GM21390 (cell line): ENCODE results near the gene ARF5.

Experiments
- ATAC-seq: cut with Tn5 transposase; IDR thresholded peaks from one replicate; pipeline ENCODE4 v1.9.1; 2021; ENCODE audit not compliant: unreplicated experiment

The ARF5 gene

GRCh38 chr7:127635659-127636285 lies 47.6 kb downstream of the ARF5 start:
- ATAC-seq: no peak

GRCh38 chr7:127638197-127638596 lies 50.0 kb downstream of the ARF5 start:
- ATAC-seq: no peak
